DMS 273 treated with DMSO at 0.1 percent for 48 hours (cell line): ENCODE data around the gene BCL11A.

Source experiments
- DNase-seq: peaks from one replicate; lab custom pipeline; 2025; lab: John Stamatoyannopoulos, UW

The BCL11A gene

DNA sequence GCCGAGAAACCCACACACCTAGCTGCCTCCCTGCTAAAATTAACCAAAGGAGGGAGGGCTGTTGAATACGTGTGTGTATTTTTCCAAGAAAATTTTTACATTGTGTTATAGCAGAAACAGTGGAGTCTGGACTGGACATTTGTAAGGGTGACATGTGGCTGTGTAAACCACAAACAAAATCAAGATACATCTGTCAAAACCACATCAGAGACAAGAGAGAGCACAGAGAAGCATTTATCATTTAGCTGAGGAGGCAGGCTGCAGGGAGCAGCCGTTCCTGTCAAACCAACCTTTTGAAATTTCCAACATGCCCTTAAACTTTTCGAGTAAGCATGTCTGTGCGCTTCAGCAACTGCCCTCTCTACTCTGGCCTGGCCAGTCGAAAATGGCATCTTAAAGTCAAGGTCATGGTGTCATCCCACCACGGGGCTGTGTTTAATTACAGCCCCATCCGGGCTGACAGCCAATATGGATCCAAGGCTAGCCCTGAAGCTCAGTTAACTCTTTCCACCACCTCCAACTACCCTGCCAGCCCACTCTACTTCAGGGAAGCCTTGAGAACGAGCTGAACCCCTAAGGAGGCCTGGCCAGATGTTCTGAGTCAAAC is 8.4 kb downstream of the BCL11A start:
- no peak for DNase-seq

- no peak for DNase-seq
These were observed 9.4 kb downstream of the BCL11A start for GRCh38 chr2:60544062-60544461.

GRCh38 chr2:60541056-60541651 is 12.3 kb downstream of the BCL11A start:
- DNase-seq, result no peak

- DNase-seq, result no peak
These were observed 13.4 kb downstream of the BCL11A start for GRCh38 chr2:60540074-60540473.

DNA sequence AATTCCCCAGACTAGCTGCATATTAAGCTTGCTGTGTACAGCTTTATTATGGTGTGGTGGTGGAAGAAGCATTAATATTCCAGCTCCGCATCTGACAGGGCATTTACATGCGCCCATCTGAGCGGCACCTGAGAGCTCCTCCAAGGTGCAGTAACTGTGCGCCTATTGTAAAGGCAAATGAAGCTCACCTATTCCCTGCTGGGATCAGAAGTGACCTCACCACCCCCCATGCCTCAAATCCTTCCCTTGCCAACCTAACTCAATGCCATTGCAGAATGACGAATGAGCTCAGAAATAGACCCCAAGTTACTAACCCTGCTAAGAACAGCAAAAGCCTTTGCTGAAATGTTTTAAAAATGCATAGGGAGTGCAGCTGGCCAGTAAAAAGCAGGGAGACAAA is 14.3 kb downstream of the BCL11A start:
- DNase-seq, result no peak

DNA sequence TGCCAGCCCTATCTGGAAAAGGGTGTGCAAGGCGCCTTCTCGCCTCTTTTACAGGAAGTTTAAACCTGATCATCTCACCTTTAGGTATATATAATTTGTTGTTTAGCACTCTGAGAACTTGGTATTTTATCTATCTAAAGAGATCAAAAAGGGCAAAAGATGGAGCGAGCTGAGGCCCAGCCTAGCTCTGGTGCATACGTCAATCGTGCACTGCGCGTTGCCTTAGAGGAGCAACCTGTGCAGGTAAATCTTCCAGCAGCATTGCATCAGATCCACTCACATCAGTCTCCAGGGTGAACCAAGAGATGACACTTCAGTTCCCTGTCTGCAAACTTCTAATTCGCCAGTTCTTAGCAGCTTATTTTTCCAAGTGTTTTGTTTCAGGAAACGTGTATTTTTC is 15.4 kb downstream of the BCL11A start:
- no peak for DNase-seq

DNA sequence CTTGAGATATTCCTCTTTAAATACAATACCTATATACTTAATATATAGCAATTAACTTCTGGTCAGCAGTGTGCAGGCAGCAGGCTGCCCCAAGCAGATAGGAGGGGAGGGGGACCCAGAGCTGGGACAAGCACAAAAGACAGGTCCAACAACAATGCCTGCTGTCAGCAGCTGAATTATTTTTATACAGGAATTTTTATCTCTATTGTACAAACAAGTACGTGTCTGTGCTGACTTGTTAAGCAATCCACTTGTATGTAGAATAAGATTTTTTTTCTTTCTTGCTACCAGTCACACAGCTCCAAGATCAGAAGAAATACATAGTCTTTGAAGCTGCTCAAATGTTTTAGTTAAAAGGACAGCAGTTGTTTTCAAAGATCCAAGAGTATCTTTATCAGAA is 16.7 kb downstream of the BCL11A start:
- no peak for DNase-seq

DNA sequence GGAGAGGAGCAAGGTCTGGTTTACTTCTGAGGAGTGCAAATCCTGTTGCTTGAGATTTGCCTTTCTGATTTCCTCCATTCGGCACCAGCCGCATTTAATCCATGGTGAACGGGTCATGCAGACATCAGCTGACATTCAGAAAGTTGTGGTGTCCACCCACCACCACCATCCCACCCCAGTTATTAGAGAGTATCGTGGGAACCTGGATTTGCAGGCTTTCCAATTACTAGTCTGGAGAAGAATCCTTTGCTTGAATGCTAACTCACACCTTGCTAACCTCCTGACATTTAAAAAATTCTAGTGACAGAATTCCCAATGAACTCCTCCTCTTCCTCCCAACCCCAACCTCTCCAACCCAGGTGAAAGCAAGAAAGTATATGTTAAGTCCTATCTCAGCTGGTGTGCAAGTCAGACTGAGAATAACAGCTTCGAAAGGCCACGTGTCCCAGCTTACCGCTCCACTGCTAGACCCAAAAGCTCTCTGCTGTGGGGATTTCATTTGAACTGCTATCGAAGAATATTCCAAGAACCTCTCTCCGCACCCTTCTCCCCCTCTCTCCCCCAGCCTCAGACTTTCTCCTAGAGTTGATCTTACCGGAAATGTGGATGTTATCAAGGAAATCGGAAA is 17.7 kb downstream of the BCL11A start:
- DNase-seq, result no peak

- DNase-seq, result no peak
These were observed 18.4 kb downstream of the BCL11A start for GRCh38 chr2:60534892-60535684.

GRCh38 chr2:60534052-60534685 is 19.3 kb downstream of the BCL11A start:
- peak; percentile 27 for DNase-seq

GRCh38 chr2:60533101-60534051 is 20.1 kb downstream of the BCL11A start:
- peak; percentile 52 for DNase-seq

- DNase-seq, result no peak
These were observed 21.0 kb downstream of the BCL11A start for GRCh38 chr2:60532421-60532820.

GRCh38 chr2:60531701-60532133 is 21.7 kb downstream of the BCL11A start:
- no peak for DNase-seq

DNA sequence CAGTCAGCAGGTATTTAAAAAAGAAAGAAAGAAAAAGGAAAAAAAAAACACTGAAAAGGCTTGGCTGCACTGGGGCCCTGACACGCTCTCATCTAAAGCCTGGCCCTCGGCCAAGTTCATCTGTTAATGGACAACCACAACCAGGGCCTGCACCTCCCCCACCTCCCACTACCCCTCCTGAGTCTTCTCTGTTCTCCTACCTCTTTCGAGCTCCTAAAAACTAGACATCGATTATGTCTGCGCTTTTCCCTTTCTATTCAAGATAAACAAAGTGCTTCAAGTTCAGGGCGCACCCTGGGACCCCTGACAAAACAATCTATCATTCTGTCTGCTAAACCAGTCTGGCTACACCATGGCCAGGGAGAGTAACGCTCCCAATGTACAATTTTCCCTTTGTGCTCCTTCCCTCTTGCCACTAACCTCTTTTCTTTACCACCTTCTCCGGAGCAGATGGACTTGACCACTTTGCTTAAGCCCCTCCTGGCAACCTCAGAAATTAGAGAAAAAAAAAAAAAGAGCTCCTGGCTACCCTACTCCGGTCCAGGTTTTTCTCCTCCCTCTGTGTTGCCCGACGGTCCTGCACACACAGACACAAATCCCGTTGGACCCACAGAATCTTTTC is 22.7 kb downstream of the BCL11A start:
- peak; percentile 64 for DNase-seq

DNA sequence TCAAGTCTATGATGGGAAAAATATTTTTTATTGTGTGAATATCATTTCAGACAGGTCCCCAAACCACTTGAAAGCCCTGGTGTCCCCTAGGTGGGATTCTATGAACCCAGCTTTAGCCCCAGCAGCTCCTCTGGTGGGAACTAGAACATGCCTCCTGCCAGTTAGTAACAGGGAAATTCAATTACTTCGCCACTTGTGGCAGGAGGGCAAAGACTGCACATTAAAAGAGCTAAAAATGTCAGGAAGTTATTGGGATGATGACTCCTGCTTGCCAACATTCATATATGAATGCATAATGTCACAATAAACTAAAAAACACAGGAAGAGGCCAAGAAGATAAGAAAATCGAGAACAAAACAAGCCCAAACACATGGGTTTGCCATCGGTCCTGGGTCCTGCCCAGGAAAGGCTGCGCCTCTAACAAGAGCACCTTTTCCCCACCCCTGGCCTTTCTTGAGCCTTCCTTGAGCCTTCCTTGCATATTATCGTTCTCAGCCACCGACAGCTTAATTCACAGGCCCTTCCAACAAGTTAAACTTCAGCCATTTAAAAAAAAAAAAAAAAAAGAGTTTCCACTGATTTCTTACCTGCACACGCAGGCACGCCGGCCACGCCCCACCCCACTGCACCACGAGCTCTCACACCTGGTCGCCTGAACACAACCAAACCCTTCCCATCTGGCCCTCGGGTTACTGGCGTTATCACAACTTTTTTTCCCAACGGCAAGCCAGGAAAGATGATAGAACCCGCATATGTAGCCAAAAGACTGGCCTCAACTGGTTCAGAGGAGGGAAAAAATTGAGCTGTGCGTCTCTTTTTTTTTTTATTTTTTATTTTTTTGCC is 23.4 kb downstream of the BCL11A start:
- DNase-seq, result no peak

GRCh38 chr2:60529136-60529784 is 24.2 kb downstream of the BCL11A start:
- DNase-seq, result no peak

GRCh38 chr2:60528281-60529020 is 25.0 kb downstream of the BCL11A start:
- no peak for DNase-seq

DNA sequence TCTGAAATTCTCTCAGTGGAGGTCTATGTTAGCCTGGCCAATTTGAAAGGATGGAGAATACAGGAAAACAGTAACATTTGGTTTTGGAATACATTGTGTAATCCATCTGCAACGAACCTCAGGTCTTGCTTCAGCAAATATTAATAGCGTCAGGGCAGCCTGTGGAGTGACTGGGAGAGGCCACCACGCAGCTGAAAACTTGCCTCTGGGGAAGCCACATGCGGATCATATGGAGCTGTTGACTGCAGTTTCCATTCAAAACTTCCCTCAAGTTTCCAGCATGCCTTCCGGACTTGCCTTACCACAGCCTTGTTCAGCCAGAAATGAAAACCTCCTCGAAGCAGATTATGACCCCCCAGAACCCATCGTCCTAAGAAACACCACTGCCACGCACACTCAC is 25.7 kb downstream of the BCL11A start:
- no peak for DNase-seq

GRCh38 chr2:60526623-60527022 is 26.8 kb downstream of the BCL11A start:
- no peak for DNase-seq
